ENCODE measurements around the gene HESX1. TPM values are rescaled to one million over a fixed set of nuclear protein-coding genes. Genes with fewer than 3 reads are reported as not detected.

Gene HESX1
- total RNA-seq, 2 experiments from 2014 or later: 0.43 to 0.54 TPM

- intact Hi-C loops (cut with micrococcal nuclease): no loop called here
- ATAC-seq (no peak), DNase-seq (no peak)
- Mint-ChIP-seq H3K9me3 (no peaks in the 10 kb centered on the region), H3K36me3 (ENCODE audit: low read depth) (no peaks in the 10 kb centered on the region), H3K4me1 (ENCODE audit: low read depth) (no peaks in the 10 kb centered on the region), H3K27me3 (peaks cover 15% of the 10 kb centered on the region), H3K27ac (no peak overlapping the region), H3K4me3 (no peak overlapping the region)
- CTCF ChIA-PET: no interaction called here
- TF ChIP-seq CTCF (IDR thresholded peaks at IDR 0.05): no peak
- POLR2A ChIA-PET: no interaction called here
Measured at GRCh38 chr3:57151749-57152148, 48.0 kb downstream of the HESX1 start.

- DNase-seq: no peak
- ChIA-PET POLR2A (no interaction called here), CTCF (no interaction called here)
- intact Hi-C loops (cut with micrococcal nuclease): no loop called here
- Mint-ChIP-seq H3K36me3 (ENCODE audit: low read depth) (no peaks in the 10 kb centered on the region), H3K9me3 (no peaks in the 10 kb centered on the region), H3K27ac (no peak overlapping the region), H3K27me3 (peaks cover 12% of the 10 kb centered on the region), H3K4me1 (ENCODE audit: low read depth) (no peaks in the 10 kb centered on the region), H3K4me3 (no peak overlapping the region)
- no peak for TF ChIP-seq CTCF (IDR thresholded peaks at IDR 0.05)
- ATAC-seq: no peak
Measured at GRCh38 chr3:57151021-57151449, 48.7 kb downstream of the HESX1 start.

- no peaks in the 10 kb centered on the region for H3K9me3 Mint-ChIP-seq
- no peak for DNase-seq
- no peak overlapping the region for H3K27ac Mint-ChIP-seq
- no peaks in the 10 kb centered on the region for H3K36me3 Mint-ChIP-seq (ENCODE audit: low read depth)
- intact Hi-C loops (cut with micrococcal nuclease): no loop called here
- ATAC-seq: no peak
- no peak for TF ChIP-seq CTCF (IDR thresholded peaks at IDR 0.05)
- H3K27me3 Mint-ChIP-seq: peaks cover 10% of the 10 kb centered on the region
- ChIA-PET POLR2A (no interaction called here), CTCF (no interaction called here)
- no peaks in the 10 kb centered on the region for H3K4me1 Mint-ChIP-seq (ENCODE audit: low read depth)
- no peak overlapping the region for H3K4me3 Mint-ChIP-seq
Measured at GRCh38 chr3:57150113-57150581, 49.6 kb downstream of the HESX1 start.

Other genes starting within 250 kb of the HESX1 start
- not detected for gene SPATA12, start 139.3 kb downstream of the HESX1 start, total RNA-seq
- not detected for gene IL17RD, start 34.6 kb downstream of the HESX1 start, total RNA-seq
- gene APPL1, start 27.8 kb upstream of the HESX1 start, total RNA-seq: 10 to 100 TPM; 35.1 to 42.3 TPM
- gene ASB14, start 92.7 kb upstream of the HESX1 start, total RNA-seq: not detected